Measurements from ENCODE around the gene TXNDC17.
"Not testable (repeated sequence)": the region's sequence is repeated elsewhere in the genome, so short reads cannot be mapped to it uniquely, and the experiment has no call there.

Gene TXNDC17

DNA sequence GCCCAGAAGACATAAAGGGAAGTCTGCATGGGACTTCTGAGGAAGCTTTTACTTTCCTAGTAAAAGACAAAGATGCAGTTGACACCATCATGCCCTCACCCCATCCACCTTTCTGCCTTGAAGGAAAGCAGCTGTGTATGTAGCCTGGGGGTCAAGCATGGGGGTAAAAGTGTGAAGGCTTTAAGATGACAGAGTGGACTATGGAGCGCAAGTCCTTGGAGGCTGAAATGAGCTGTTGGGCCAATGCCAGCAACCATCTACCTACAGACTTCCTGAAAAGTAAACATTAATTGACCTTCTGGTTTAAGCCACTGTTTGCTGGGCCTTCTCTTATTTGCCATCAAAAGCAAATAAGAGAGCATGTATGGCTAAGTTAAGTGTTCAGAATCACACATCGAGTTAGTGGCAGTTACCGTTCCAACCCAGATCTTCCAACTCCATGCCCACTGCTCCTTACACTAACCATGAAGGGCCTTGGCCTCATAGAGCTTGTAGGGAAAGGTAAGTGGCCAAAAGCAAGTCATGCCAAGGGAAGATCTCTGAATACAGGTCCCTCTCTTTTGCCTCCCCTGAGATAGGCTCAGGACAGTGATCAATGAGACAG is 42.3 kb downstream of the TXNDC17 start:
- H3K4me3 ChIP-seq (ENCODE audit: low read length), result no peak overlapping the region
- no CpG with 5 or more reads among the region's 3 CpGs for WGBS (ENCODE audit: insufficient coverage, insufficient read length)
- no peaks in the 10 kb centered on the region for H3K9me3 ChIP-seq (ENCODE audit: control insufficient read depth, insufficient read depth, low read length)
- no peaks in the 10 kb centered on the region for H3K36me3 ChIP-seq (ENCODE audit: control insufficient read depth, insufficient read depth, low read length)
- H3K4me1 ChIP-seq (ENCODE audit: control insufficient read depth, insufficient read depth, low read length), result no peaks in the 10 kb centered on the region
- no peak for DNase-seq (ENCODE audit: low read depth, low spot score)
- H3K27me3 ChIP-seq (ENCODE audit: control insufficient read depth, insufficient read depth, low read length), result no peaks in the 10 kb centered on the region
- no peak overlapping the region for H3K27ac ChIP-seq (ENCODE audit: low read length)

GRCh38 chr17:6683730-6684459 is 43.0 kb downstream of the TXNDC17 start:
- no peaks in the 10 kb centered on the region for H3K9me3 ChIP-seq (ENCODE audit: control insufficient read depth, insufficient read depth, low read length)
- H3K4me3 ChIP-seq (ENCODE audit: low read length), result no peak overlapping the region
- no peak for DNase-seq (ENCODE audit: low read depth, low spot score)
- no peaks in the 10 kb centered on the region for H3K4me1 ChIP-seq (ENCODE audit: control insufficient read depth, insufficient read depth, low read length)
- no peaks in the 10 kb centered on the region for H3K27me3 ChIP-seq (ENCODE audit: control insufficient read depth, insufficient read depth, low read length)
- H3K36me3 ChIP-seq (ENCODE audit: control insufficient read depth, insufficient read depth, low read length), result no peaks in the 10 kb centered on the region
- WGBS (ENCODE audit: insufficient coverage, insufficient read length), result no CpG with 5 or more reads among the region's 3 CpGs
- no peak overlapping the region for H3K27ac ChIP-seq (ENCODE audit: low read length)

- WGBS (ENCODE audit: insufficient coverage, insufficient read length), result no CpG with 5 or more reads among the region's 7 CpGs
- no peaks in the 10 kb centered on the region for H3K4me1 ChIP-seq (ENCODE audit: control insufficient read depth, insufficient read depth, low read length)
- no peak for DNase-seq (ENCODE audit: low read depth, low spot score)
These were observed 43.6 kb downstream of the TXNDC17 start for GRCh38 chr17:6684460-6684783.

GRCh38 chr17:6684881-6685767 is 44.3 kb downstream of the TXNDC17 start:
- no peaks in the 10 kb centered on the region for H3K27me3 ChIP-seq (ENCODE audit: control insufficient read depth, insufficient read depth, low read length)
- DNase-seq (ENCODE audit: low read depth, low spot score), result no peak
- H3K9me3 ChIP-seq (ENCODE audit: control insufficient read depth, insufficient read depth, low read length), result no peaks in the 10 kb centered on the region
- H3K4me3 ChIP-seq (ENCODE audit: low read length), result no peak overlapping the region
- H3K36me3 ChIP-seq (ENCODE audit: control insufficient read depth, insufficient read depth, low read length), result no peaks in the 10 kb centered on the region
- no peaks in the 10 kb centered on the region for H3K4me1 ChIP-seq (ENCODE audit: control insufficient read depth, insufficient read depth, low read length)
- WGBS (ENCODE audit: insufficient coverage, insufficient read length), result no CpG with 5 or more reads among the region's 14 CpGs
- H3K27ac ChIP-seq (ENCODE audit: low read length), result no peak overlapping the region

More at GRCh38 chr17:6684460-6684783, 43.6 kb downstream of the TXNDC17 start:
- Histone ChIP-seq H3K27me3 (ENCODE audit: control insufficient read depth, insufficient read depth, low read length) (no peaks in the 10 kb centered on the region), H3K9me3 (ENCODE audit: control insufficient read depth, insufficient read depth, low read length) (no peaks in the 10 kb centered on the region), H3K4me3 (ENCODE audit: low read length) (no peak overlapping the region), H3K36me3 (ENCODE audit: control insufficient read depth, insufficient read depth, low read length) (no peaks in the 10 kb centered on the region), H3K27ac (ENCODE audit: low read length) (no peak overlapping the region)

GRCh38 chr17:6686026-6686425 is 45.2 kb downstream of the TXNDC17 start:
- Histone ChIP-seq H3K9me3 (ENCODE audit: control insufficient read depth, insufficient read depth, low read length) (no peaks in the 10 kb centered on the region), H3K27me3 (ENCODE audit: control insufficient read depth, insufficient read depth, low read length) (no peaks in the 10 kb centered on the region), H3K27ac (ENCODE audit: low read length) (no peak overlapping the region), H3K36me3 (ENCODE audit: control insufficient read depth, insufficient read depth, low read length) (no peaks in the 10 kb centered on the region), H3K4me1 (ENCODE audit: control insufficient read depth, insufficient read depth, low read length) (no peaks in the 10 kb centered on the region), H3K4me3 (ENCODE audit: low read length) (no peak overlapping the region)
- DNase-seq (ENCODE audit: low read depth, low spot score), result no peak
- WGBS (ENCODE audit: insufficient coverage, insufficient read length), result no CpG with 5 or more reads among the region's 4 CpGs

DNA sequence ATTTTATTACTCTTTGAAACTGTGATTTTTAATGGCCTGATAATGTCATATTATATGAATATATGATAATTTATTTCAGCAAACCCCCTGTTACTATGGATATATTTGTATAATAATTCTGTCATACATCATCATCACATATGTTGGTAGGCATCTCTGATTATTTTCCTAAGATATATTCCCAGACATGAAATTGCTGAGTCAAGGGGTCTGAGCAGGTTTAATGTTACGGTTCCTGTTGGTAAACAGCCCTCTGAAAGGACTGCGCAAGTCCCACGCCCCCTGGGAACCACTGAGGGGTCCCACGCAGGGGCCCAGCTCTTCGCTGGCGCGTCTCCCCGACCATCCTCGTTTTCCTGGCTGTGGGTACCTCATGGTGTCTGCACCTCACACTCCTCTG is 48.1 kb downstream of the TXNDC17 start:
- Histone ChIP-seq H3K9me3 (ENCODE audit: control insufficient read depth, insufficient read depth, low read length) (no peaks in the 10 kb centered on the region), H3K4me1 (ENCODE audit: control insufficient read depth, insufficient read depth, low read length) (no peaks in the 10 kb centered on the region), H3K36me3 (ENCODE audit: control insufficient read depth, insufficient read depth, low read length) (no peaks in the 10 kb centered on the region), H3K27me3 (ENCODE audit: control insufficient read depth, insufficient read depth, low read length) (no peaks in the 10 kb centered on the region), H3K4me3 (ENCODE audit: low read length) (no peak overlapping the region), H3K27ac (ENCODE audit: low read length) (no peak overlapping the region)
- WGBS (ENCODE audit: insufficient coverage, insufficient read length), result no CpG with 5 or more reads among the region's 9 CpGs
- DNase-seq (ENCODE audit: low read depth, low spot score), result no peak

GRCh38 chr17:6690641-6691040 is 49.8 kb downstream of the TXNDC17 start:
- H3K4me3 ChIP-seq (ENCODE audit: low read length), result no peak overlapping the region
- DNase-seq (ENCODE audit: low read depth, low spot score), result no peak
- no peak overlapping the region for H3K27ac ChIP-seq (ENCODE audit: low read length)
- H3K4me1 ChIP-seq (ENCODE audit: control insufficient read depth, insufficient read depth, low read length), result no peaks in the 10 kb centered on the region
- no peaks in the 10 kb centered on the region for H3K27me3 ChIP-seq (ENCODE audit: control insufficient read depth, insufficient read depth, low read length)
- no peaks in the 10 kb centered on the region for H3K36me3 ChIP-seq (ENCODE audit: control insufficient read depth, insufficient read depth, low read length)
- no peaks in the 10 kb centered on the region for H3K9me3 ChIP-seq (ENCODE audit: control insufficient read depth, insufficient read depth, low read length)
- WGBS (ENCODE audit: insufficient coverage, insufficient read length), result no CpG with 5 or more reads among the region's 11 CpGs

GRCh38 chr17:6691546-6691945 is 50.7 kb downstream of the TXNDC17 start:
- Histone ChIP-seq H3K27me3 (ENCODE audit: control insufficient read depth, insufficient read depth, low read length) (no peaks in the 10 kb centered on the region), H3K9me3 (ENCODE audit: control insufficient read depth, insufficient read depth, low read length) (no peaks in the 10 kb centered on the region), H3K36me3 (ENCODE audit: control insufficient read depth, insufficient read depth, low read length) (no peaks in the 10 kb centered on the region), H3K4me1 (ENCODE audit: control insufficient read depth, insufficient read depth, low read length) (no peaks in the 10 kb centered on the region), H3K27ac (ENCODE audit: low read length) (no peak overlapping the region), H3K4me3 (ENCODE audit: low read length) (no peak overlapping the region)
- no peak for DNase-seq (ENCODE audit: low read depth, low spot score)
- WGBS (ENCODE audit: insufficient coverage, insufficient read length), result no CpG with 5 or more reads among the region's 3 CpGs

GRCh38 chr17:6691958-6692357 is 51.1 kb downstream of the TXNDC17 start:
- not testable (repeated sequence) for H3K27ac ChIP-seq (ENCODE audit: low read length); DNase-seq (ENCODE audit: low read depth, low spot score); H3K4me1 ChIP-seq (ENCODE audit: control insufficient read depth, insufficient read depth, low read length); H3K4me3 ChIP-seq (ENCODE audit: low read length); H3K27me3 ChIP-seq (ENCODE audit: control insufficient read depth, insufficient read depth, low read length); H3K9me3 ChIP-seq (ENCODE audit: control insufficient read depth, insufficient read depth, low read length); H3K36me3 ChIP-seq (ENCODE audit: control insufficient read depth, insufficient read depth, low read length)
- no CpG with 5 or more reads among the region's 6 CpGs for WGBS (ENCODE audit: insufficient coverage, insufficient read length)

Measured in iPS DF 6.9 (cell line).